ENCODE results near the gene SLC22A17. TPM values are rescaled to one million over a fixed set of nuclear protein-coding genes. Genes with fewer than 3 reads are reported as not detected.
"Not testable (repeated sequence)": the region's sequence is repeated elsewhere in the genome, so short reads cannot be mapped to it uniquely, and the experiment has no call there.

SLC22A17 gene
- total RNA-seq, 2 experiments from 2014 or later, result 3.0 to 3.4 TPM

- ChIA-PET CTCF (interaction anchor here (0.6 to 1.5 kb wide), 4 partner anchors 8 to 236 kb away, joined by 3 read pairs; no protein-coding TSS in a partner anchor), POLR2A (no interaction called here)
- H3K4me3 Mint-ChIP-seq, result no peak overlapping the region
- H3K27ac Mint-ChIP-seq, result no peak overlapping the region
- no peaks in the 10 kb centered on the region for H3K9me3 Mint-ChIP-seq
- no peak for DNase-seq
- H3K27me3 Mint-ChIP-seq, result peaks cover 3% of the 10 kb centered on the region
- no peaks in the 10 kb centered on the region for H3K4me1 Mint-ChIP-seq
- no peaks in the 10 kb centered on the region for H3K36me3 Mint-ChIP-seq (ENCODE audit: low read depth)
Measured at GRCh38 chr14:23387916-23388882, 35.5 kb upstream of the SLC22A17 start.

DNA sequence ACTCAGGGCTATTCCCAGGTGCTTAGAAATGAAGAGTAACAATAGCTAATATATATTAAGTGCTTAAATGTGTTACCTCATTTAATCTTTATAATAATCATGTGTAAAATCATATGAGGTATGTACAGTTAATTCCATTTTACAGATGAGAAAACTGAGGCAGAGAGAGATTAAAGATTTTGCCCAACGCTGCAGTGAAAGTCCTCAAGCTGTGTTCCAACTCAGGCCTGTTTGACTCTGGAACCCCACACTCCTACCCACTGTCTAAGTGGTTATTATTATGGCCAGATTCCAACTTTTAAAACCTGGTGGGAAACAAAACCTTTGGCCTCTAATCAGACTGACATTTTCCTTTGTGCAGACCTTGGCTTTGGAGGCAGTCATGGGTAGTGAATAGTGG is 34.3 kb upstream of the SLC22A17 start:
- CTCF ChIA-PET, result no interaction called here
- Mint-ChIP-seq H3K27ac (no peak overlapping the region), H3K4me1 (no peaks in the 10 kb centered on the region), H3K27me3 (peaks cover 3% of the 10 kb centered on the region), H3K9me3 (no peaks in the 10 kb centered on the region), H3K36me3 (ENCODE audit: low read depth) (no peaks in the 10 kb centered on the region), H3K4me3 (no peak overlapping the region)
- no peak for DNase-seq
- POLR2A ChIA-PET, result no interaction called here

DNA sequence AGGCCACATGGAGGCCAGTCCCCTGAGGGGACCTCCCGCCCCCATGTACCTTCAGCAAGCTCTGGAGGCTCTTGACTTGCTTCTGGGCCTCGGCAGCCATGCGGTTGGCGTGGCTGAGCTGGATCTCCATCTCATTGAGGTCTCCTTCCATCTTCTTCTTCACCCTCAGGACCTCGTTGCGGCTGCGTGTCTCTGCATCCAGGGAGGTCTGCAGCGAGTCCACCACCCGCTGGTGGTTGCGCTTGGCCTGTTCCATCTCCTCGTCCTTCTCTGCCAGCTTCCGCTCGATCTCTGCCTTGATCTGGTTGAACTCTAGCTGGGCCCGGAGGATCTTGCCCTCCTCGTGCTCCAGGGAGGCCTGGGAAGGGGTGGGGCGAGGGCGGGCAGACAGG is 33.6 kb upstream of the SLC22A17 start:
- H3K9me3 Mint-ChIP-seq; H3K27me3 Mint-ChIP-seq; H3K36me3 Mint-ChIP-seq (ENCODE audit: low read depth); H3K27ac Mint-ChIP-seq; H3K4me1 Mint-ChIP-seq; CTCF ChIA-PET; DNase-seq; H3K4me3 Mint-ChIP-seq; POLR2A ChIA-PET: not testable (repeated sequence)

GRCh38 chr14:23385642-23386265 is 33.1 kb upstream of the SLC22A17 start:
- Mint-ChIP-seq H3K27me3 (peaks cover 1% of the 10 kb centered on the region), H3K4me3 (no peak overlapping the region), H3K4me1 (no peaks in the 10 kb centered on the region), H3K27ac (no peak overlapping the region), H3K36me3 (ENCODE audit: low read depth) (no peaks in the 10 kb centered on the region), H3K9me3 (no peaks in the 10 kb centered on the region)
- no peak for DNase-seq
- ChIA-PET CTCF (no interaction called here), POLR2A (no interaction called here)

DNA sequence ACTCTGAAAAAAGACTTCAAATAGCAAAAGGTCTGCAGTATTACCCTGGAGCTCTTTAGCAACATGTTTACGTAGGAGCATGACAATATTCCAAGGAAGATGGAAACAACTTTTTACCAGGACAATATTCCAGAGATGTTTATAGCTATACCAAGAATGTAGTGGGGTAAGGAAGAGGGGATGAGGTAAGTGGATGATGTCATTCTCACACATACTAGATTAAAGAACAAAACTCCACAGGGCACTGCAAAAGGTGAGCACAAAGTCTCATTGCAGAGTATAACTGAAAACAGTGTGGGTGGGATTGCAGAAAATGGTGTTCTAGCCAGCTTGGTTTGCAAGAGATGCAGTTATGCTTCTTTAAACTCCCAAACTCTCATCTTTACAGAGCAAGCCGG is 32.6 kb upstream of the SLC22A17 start:
- no peaks in the 10 kb centered on the region for H3K4me1 Mint-ChIP-seq
- no peak overlapping the region for H3K27ac Mint-ChIP-seq
- POLR2A ChIA-PET, result no interaction called here
- H3K9me3 Mint-ChIP-seq, result no peaks in the 10 kb centered on the region
- DNase-seq, result no peak
- CTCF ChIA-PET, result no interaction called here
- no peaks in the 10 kb centered on the region for H3K36me3 Mint-ChIP-seq (ENCODE audit: low read depth)
- peaks cover 3% of the 10 kb centered on the region for H3K27me3 Mint-ChIP-seq
- H3K4me3 Mint-ChIP-seq, result no peak overlapping the region

GRCh38 chr14:23384364-23385080 is 31.8 kb upstream of the SLC22A17 start:
- no peaks in the 10 kb centered on the region for H3K36me3 Mint-ChIP-seq (ENCODE audit: low read depth)
- no peaks in the 10 kb centered on the region for H3K4me1 Mint-ChIP-seq
- H3K4me3 Mint-ChIP-seq, result no peak overlapping the region
- no peak overlapping the region for H3K27ac Mint-ChIP-seq
- no peaks in the 10 kb centered on the region for H3K9me3 Mint-ChIP-seq
- POLR2A ChIA-PET, result no interaction called here
- no peak for DNase-seq
- peaks cover 3% of the 10 kb centered on the region for H3K27me3 Mint-ChIP-seq
- CTCF ChIA-PET, result interaction anchor here (0.8 to 3.1 kb wide), 2 partner anchors 9 to 30 kb away, joined by 3 to 12 read pairs; no protein-coding TSS in a partner anchor

DNA sequence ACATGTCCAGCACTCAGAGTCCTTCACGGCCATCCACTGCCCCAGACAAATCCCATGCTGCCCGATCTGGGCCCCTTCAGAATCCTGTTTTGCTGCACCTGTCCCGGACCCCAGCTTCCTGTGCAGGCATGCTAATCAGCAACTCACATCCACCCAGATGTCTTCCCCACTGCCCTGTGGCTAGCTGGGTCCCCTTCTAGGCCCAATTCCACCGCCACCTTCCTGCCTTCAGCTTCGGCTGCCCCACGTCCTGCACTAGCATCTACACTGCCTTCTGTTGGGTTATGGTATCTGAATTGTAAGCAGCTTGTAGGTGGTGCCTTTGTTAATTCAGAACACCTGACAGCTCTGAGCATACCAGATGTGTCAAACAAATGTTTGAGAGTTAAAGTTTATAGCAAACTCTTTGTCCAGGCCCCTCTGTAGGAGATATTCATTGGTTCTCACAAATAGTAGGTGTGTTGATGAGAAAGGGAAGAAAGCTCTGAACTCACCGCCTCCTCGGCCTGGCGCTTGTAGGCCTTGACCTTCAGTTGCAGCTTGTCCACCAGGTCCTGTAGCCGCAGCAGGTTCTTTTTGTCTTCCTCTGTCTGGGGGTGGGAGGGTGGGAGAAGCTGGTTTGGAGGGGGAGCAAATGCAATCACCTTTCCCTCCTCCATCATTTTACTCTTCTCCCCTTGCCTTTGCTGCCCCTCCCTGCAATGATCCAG is 30.2 kb upstream of the SLC22A17 start:
- ChIA-PET CTCF (interaction anchor here (0.5 to 3.1 kb wide), 5 partner anchors 10 to 566 kb away, joined by 3 to 12 read pairs (median 3); no protein-coding TSS in a partner anchor), POLR2A (interaction anchor here (0.6 kb wide), 1 partner anchor 311 kb away, joined by 3 read pairs; no protein-coding TSS in a partner anchor)
- Mint-ChIP-seq H3K27me3 (peaks cover 3% of the 10 kb centered on the region), H3K4me1 (no peaks in the 10 kb centered on the region), H3K36me3 (ENCODE audit: low read depth) (no peaks in the 10 kb centered on the region), H3K27ac (no peak overlapping the region), H3K9me3 (no peaks in the 10 kb centered on the region), H3K4me3 (no peak overlapping the region)
- no peak for DNase-seq

DNA sequence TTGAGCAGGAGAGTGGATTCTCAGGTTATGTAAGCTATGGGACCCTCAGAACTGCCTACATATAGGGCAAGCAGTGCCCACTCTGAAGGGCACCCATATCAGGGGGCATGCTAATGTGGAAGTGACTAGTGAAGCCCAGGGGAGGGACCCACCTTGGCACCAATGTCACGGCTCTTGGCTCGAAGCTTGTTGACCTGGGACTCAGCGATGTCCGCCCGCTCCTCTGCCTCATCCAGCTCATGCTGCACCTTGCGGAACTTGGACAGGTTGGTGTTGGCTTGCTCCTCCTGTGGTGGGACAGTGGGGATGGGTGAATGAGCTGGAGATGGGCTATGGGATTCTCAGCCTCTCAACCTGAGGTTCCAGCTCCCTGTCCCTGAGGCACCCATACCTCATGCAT is 29.6 kb upstream of the SLC22A17 start:
- no peak for DNase-seq
- H3K4me1 Mint-ChIP-seq, result no peaks in the 10 kb centered on the region
- no peak overlapping the region for H3K27ac Mint-ChIP-seq
- no peaks in the 10 kb centered on the region for H3K9me3 Mint-ChIP-seq
- peaks cover 3% of the 10 kb centered on the region for H3K27me3 Mint-ChIP-seq
- ChIA-PET CTCF (interaction anchor here (0.5 to 3.1 kb wide), 3 partner anchors 11 to 566 kb away, joined by 3 to 12 read pairs (median 4); no protein-coding TSS in a partner anchor), POLR2A (no interaction called here)
- no peak overlapping the region for H3K4me3 Mint-ChIP-seq
- H3K36me3 Mint-ChIP-seq (ENCODE audit: low read depth), result no peaks in the 10 kb centered on the region

GRCh38 chr14:23381871-23382270 is 29.2 kb upstream of the SLC22A17 start:
- no peak overlapping the region for H3K27ac Mint-ChIP-seq
- ChIA-PET POLR2A (no interaction called here), CTCF (interaction anchor here (3.1 kb wide), 1 partner anchor 11 kb away, joined by 12 read pairs; no protein-coding TSS in a partner anchor)
- no peaks in the 10 kb centered on the region for H3K9me3 Mint-ChIP-seq
- H3K27me3 Mint-ChIP-seq, result peaks cover 3% of the 10 kb centered on the region
- no peak overlapping the region for H3K4me3 Mint-ChIP-seq
- no peaks in the 10 kb centered on the region for H3K4me1 Mint-ChIP-seq
- DNase-seq, result no peak
- no peaks in the 10 kb centered on the region for H3K36me3 Mint-ChIP-seq (ENCODE audit: low read depth)

DNA sequence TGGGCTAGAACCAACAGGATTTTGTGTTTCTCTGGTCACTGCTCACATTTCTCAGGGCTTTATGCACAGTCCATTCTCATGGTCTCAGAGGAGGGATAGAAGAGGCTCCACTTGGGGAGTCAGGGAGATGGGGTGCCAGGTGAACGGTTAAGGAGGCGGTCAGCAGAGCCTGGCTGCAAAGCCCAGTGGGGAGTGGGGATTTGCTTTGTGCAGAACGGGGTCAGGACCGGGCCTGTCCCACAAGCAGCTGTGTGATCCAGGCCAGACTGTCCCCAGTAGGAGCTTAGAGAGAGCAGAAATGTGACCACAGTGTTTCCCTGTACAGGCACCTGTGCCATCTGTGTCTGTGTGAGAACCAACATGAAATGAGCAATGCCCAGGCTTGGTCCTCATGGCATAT is 28.3 kb upstream of the SLC22A17 start:
- H3K4me1 Mint-ChIP-seq, result no peaks in the 10 kb centered on the region
- no peaks in the 10 kb centered on the region for H3K36me3 Mint-ChIP-seq (ENCODE audit: low read depth)
- H3K9me3 Mint-ChIP-seq, result no peaks in the 10 kb centered on the region
- ChIA-PET CTCF (interaction anchor here (0.7 to 3.0 kb wide), 9 partner anchors 8 to 60 kb away, joined by 3 to 14 read pairs (median 5); partner anchors contain the start of gene PABPN1), POLR2A (no interaction called here)
- H3K27me3 Mint-ChIP-seq, result peaks cover 3% of the 10 kb centered on the region
- no peak for DNase-seq
- no peak overlapping the region for H3K4me3 Mint-ChIP-seq
- no peak overlapping the region for H3K27ac Mint-ChIP-seq

GRCh38 chr14:23380197-23380914 is 27.7 kb upstream of the SLC22A17 start:
- peaks cover 3% of the 10 kb centered on the region for H3K27me3 Mint-ChIP-seq
- no peak for DNase-seq
- POLR2A ChIA-PET, result no interaction called here
- no peak overlapping the region for H3K27ac Mint-ChIP-seq
- CTCF ChIA-PET, result interaction anchor here (0.6 to 3.0 kb wide), 20 partner anchors 9 to 260 kb away, joined by 3 to 14 read pairs (median 4); partner anchors contain the start of genes PABPN1 and SLC22A17
- no peaks in the 10 kb centered on the region for H3K36me3 Mint-ChIP-seq (ENCODE audit: low read depth)
- no peaks in the 10 kb centered on the region for H3K9me3 Mint-ChIP-seq
- no peaks in the 10 kb centered on the region for H3K4me1 Mint-ChIP-seq
- no peak overlapping the region for H3K4me3 Mint-ChIP-seq

Measured in activated CD4-positive, alpha-beta T cell treated with anti-CD3 and anti-CD28 coated beads, Interleukin-2, amount 10 ng/mL, durations not matched to agents 7 days and 5 days (primary cell).